Measurements from ENCODE around the gene MZB1.

DNA sequence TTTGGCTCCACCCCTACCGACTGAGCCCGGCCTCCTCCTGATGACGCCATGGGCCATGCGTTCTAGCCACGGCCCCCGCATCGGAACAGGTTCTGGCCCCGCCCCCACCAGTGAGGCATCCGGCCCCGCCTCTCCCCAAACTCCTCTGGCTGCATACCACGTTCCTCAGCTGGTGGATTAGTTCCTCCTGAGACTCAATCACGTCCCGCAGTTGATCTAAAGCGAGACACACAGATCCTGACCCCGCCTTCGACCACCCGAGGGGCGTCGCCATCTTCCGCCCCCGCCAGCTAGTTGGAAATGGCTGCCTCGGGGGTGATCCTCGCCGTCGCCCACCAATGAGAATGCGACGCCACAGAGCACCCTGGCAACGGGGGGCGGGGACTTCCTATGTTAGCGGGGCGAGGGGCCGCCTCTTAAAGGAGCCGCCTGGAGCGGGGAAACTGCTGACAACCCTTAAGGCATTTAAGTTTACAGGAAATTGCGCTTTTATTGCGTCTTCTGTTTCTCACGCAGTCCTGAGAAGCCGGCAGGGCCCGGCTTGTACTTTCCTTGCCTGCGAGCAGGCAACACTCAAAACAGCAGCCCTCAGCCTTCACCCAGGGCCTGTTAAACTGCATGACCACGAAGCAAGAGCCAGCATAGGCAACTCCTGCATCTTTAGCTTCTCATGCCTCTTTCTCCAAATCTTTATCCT lies 14.2 kb upstream of the MZB1 start, which contains the start of gene SPATA24:
- no peak for TF ChIP-seq CTCF (IDR thresholded peaks at IDR 0.05; ENCODE audit: borderline replicate concordance, extremely low read depth, low read length, poor library complexity, severe bottlenecking)
- TF ChIP-seq EZH2 (IDR thresholded peaks at IDR 0.05; ENCODE audit: borderline replicate concordance, low read depth, low read length, severe bottlenecking): no peak

Measured in DND-41 (cell line).